Astrocyte (in vitro differentiated cells and primary cell): Measurements from ENCODE around the gene PEX26. TPM values are rescaled to one million over a fixed set of nuclear protein-coding genes. Genes with fewer than 3 reads are reported as not detected.

Experiments used
- DNase-seq: peaks from one replicate; pipeline ENCODE4 v3.0.0-alpha.2; 2010; ENCODE audit warnings: low read depth
- FAIRE-seq: peaks from 2 replicates; lab custom pipeline; 2011; peaks lifted over from hg19 to GRCh38; lab: Jason Lieb, UNC
- H2AFZ ChIP-seq: 2 replicates; pipeline ENCODE4 v1.6.0; 2012; ENCODE audit warnings: low read depth, low read length, inconsistent platforms
- H3K27ac ChIP-seq: 2 replicates; pipeline ENCODE4 v1.5.1; 2011; ENCODE audit warnings: low read depth, low read length, inconsistent platforms
- H3K27me3 ChIP-seq: 2 replicates; pipeline ENCODE4 v1.6.0; 2011; ENCODE audit warnings: low read length, inconsistent platforms; ENCODE audit not compliant: insufficient read depth
- H3K36me3 ChIP-seq: 2 replicates; pipeline ENCODE4 v1.5.1; 2011; ENCODE audit warnings: low read length, inconsistent platforms; ENCODE audit not compliant: insufficient read depth
- H3K4me1 ChIP-seq: 2 replicates; pipeline ENCODE4 v1.5.1; 2011; ENCODE audit warnings: low read length, inconsistent platforms; ENCODE audit not compliant: insufficient read depth
- H3K4me2 ChIP-seq: 2 replicates; pipeline ENCODE4 v1.6.0; 2012; ENCODE audit warnings: low read length, inconsistent platforms
- H3K4me3 ChIP-seq: 2 replicates; pipeline ENCODE4 v1.5.1; 2011; ENCODE audit warnings: low read depth, mild to moderate bottlenecking, low read length, inconsistent platforms; ENCODE audit not compliant: insufficient read depth
- H3K79me2 ChIP-seq: 2 replicates; pipeline ENCODE4 v1.6.0; 2012; ENCODE audit warnings: mild to moderate bottlenecking, low read length, inconsistent platforms; ENCODE audit not compliant: insufficient read depth
- H3K9ac ChIP-seq: 2 replicates; pipeline ENCODE4 v1.6.0; 2012; ENCODE audit warnings: mild to moderate bottlenecking, low read length, inconsistent platforms
- H3K9me3 ChIP-seq: 2 replicates; pipeline ENCODE4 v1.5.1; 2012; ENCODE audit warnings: low read depth, mild to moderate bottlenecking, low read length, inconsistent platforms; ENCODE audit not compliant: insufficient read depth
- H4K20me1 ChIP-seq: 2 replicates; pipeline ENCODE4 v1.6.0; 2012; ENCODE audit warnings: low read length, inconsistent platforms; ENCODE audit not compliant: insufficient read depth
- H3K27ac Mint-ChIP-seq: one replicate; pipeline ENCODE4 v1.8.0; 2021; ENCODE audit warnings: mild to moderate bottlenecking, mixed read lengths; ENCODE audit not compliant: unreplicated experiment
- H3K27me3 Mint-ChIP-seq: one replicate; pipeline ENCODE4 v1.8.0; 2021; ENCODE audit warnings: low read depth, mixed read lengths; ENCODE audit not compliant: unreplicated experiment
- H3K36me3 Mint-ChIP-seq: one replicate; pipeline ENCODE4 v1.8.0; 2021; ENCODE audit warnings: low read depth, mixed read lengths; ENCODE audit not compliant: unreplicated experiment
- H3K4me1 Mint-ChIP-seq: one replicate; pipeline ENCODE4 v1.8.0; 2021; ENCODE audit warnings: low read depth, mixed read lengths; ENCODE audit not compliant: unreplicated experiment
- H3K4me3 Mint-ChIP-seq: one replicate; pipeline ENCODE4 v1.8.0; 2021; ENCODE audit warnings: mild to moderate bottlenecking, moderate library complexity, mixed read lengths; ENCODE audit not compliant: unreplicated experiment
- H3K9me3 Mint-ChIP-seq: one replicate; pipeline ENCODE4 v1.8.0; 2021; ENCODE audit warnings: mild to moderate bottlenecking, mixed read lengths; ENCODE audit not compliant: unreplicated experiment
- CTCF ChIP-seq: IDR thresholded peaks from 2 replicates; pipeline ENCODE4 v1.5.1; 2011; ENCODE audit warnings: low read depth, mild to moderate bottlenecking, inconsistent platforms, low read length, moderate library complexity; ENCODE audit not compliant: insufficient read depth
- EZH2 ChIP-seq: IDR thresholded peaks from 2 replicates; pipeline ENCODE4 v1.6.1; 2012; ENCODE audit warnings: mild to moderate bottlenecking, low read length, inconsistent platforms; ENCODE audit not compliant: insufficient read depth
- total RNA-seq: library from RNA; stranded (reverse); gene quantifications from 2 replicates; pipeline ENCODE4 v1.2.1, GENCODE V29; 2021

Gene PEX26
- total RNA-seq, 1 donor from 2014 or later, result 41.9 TPM

- no peak for FAIRE-seq
- Histone ChIP-seq H3K79me2 (no peaks in the 10 kb centered on the region), H3K4me2 (no peak overlapping the region), H3K36me3 (no peaks in the 10 kb centered on the region), H3K27me3 (no peaks in the 10 kb centered on the region), H2AFZ (no peak overlapping the region), H3K27ac (no peak overlapping the region), H3K9ac (no peak overlapping the region), H3K4me1 (no peaks in the 10 kb centered on the region), H3K9me3 (no peaks in the 10 kb centered on the region), H3K4me3 (no peak overlapping the region), H4K20me1 (no peaks in the 10 kb centered on the region)
- Mint-ChIP-seq H3K27ac (no peak overlapping the region), H3K4me3 (no peak overlapping the region), H3K4me1 (no peaks in the 10 kb centered on the region), H3K36me3 (peaks cover 16% of the 10 kb centered on the region), H3K9me3 (peaks cover 4% of the 10 kb centered on the region), H3K27me3 (peaks cover 20% of the 10 kb centered on the region)
- TF ChIP-seq CTCF, result no peak
- no peak for TF ChIP-seq EZH2
- DNase-seq, result no peak
Measured at GRCh38 chr22:18130699-18131429, 53.1 kb downstream of the PEX26 start.

- no peak for FAIRE-seq
- no peaks in the 10 kb centered on the region for H3K4me1 Mint-ChIP-seq
Measured at GRCh38 chr22:18133452-18133851, 55.7 kb downstream of the PEX26 start.

More at GRCh38 chr22:18133452-18133851, 55.7 kb downstream of the PEX26 start:
- Mint-ChIP-seq H3K4me3 (no peak overlapping the region), H3K27me3 (peaks cover 12% of the 10 kb centered on the region), H3K36me3 (peaks cover 13% of the 10 kb centered on the region), H3K27ac (no peak overlapping the region), H3K9me3 (peaks cover 4% of the 10 kb centered on the region)
- Histone ChIP-seq H3K27me3 (no peaks in the 10 kb centered on the region), H3K9me3 (no peaks in the 10 kb centered on the region), H3K4me1 (no peaks in the 10 kb centered on the region), H3K4me3 (no peak overlapping the region), H3K27ac (no peak overlapping the region), H3K9ac (no peak overlapping the region), H2AFZ (no peak overlapping the region), H3K79me2 (no peaks in the 10 kb centered on the region), H3K4me2 (no peak overlapping the region), H3K36me3 (no peaks in the 10 kb centered on the region), H4K20me1 (no peaks in the 10 kb centered on the region)
- DNase-seq, result no peak
- TF ChIP-seq CTCF (no peak), EZH2 (no peak)
